ENCODE data around the gene SRRT. TPM values are rescaled to one million over a fixed set of nuclear protein-coding genes. Genes with fewer than 3 reads are reported as not detected.

SRRT gene
- total and polyA plus RNA-seq, 7 donors, result 31.8 to 106 (median 45.6) TPM

- WGBS, 2 donors, result 1 to 2% methylated on average over 71 of the region's 71 CpGs
- peak overlapping the region; percentile 85 to 92 (median 88) for H3K27ac ChIP-seq
- intact Hi-C loops (cut with DNase I), result loop anchor here (1.0 to 2.0 kb wide), 2 partner anchors 24 to 26 kb away; partner anchors contain the start of gene SLC12A9
- no peaks in the 10 kb centered on the region for H3K9me3 ChIP-seq
- peaks cover 22 to 25% (median 23%) of the 10 kb centered on the region in 4 donors for H3K36me3 ChIP-seq
- DNase-seq, result no peak
- H3K4me3 ChIP-seq, result peak overlapping the region; percentile 74 to 84 (median 80)
- TF ChIP-seq EP300 (IDR thresholded peaks at IDR 0.05), result no peak
- no peaks in the 10 kb centered on the region for H3K27me3 ChIP-seq
- peaks cover 0 to 34% (median 33%) of the 10 kb centered on the region in 4 donors for H3K4me1 ChIP-seq
Observed at GRCh38 chr7:100826514-100827329, 48.2 kb upstream of the SRRT start.

GRCh38 chr7:100827330-100828226, 47.3 kb upstream of the SRRT start, which contains the start of gene EPHB4:
EPHB4 (minus strand) TSS chr7:100827523; CDS start chr7:100827030, 493 bp downstream.
- Histone ChIP-seq H3K9me3 (no peaks in the 10 kb centered on the region), H3K27me3 (no peaks in the 10 kb centered on the region), H3K4me1 (peaks cover 0 to 34% (median 33%) of the 10 kb centered on the region in 4 donors), H3K27ac (peak within 1 kb of the TSS; percentile 85 to 92 (median 88)), H3K36me3 (peaks cover 14 to 16% (median 15%) of the 10 kb centered on the region in 4 donors), H3K4me3 (peak within 1 kb of the TSS; percentile 74 to 84 (median 80))
- DNase-seq, result peak; percentile 94
- intact Hi-C loops (cut with DNase I), result loop anchor here (2.0 kb wide), 1 partner anchor 25 kb away; no protein-coding TSS in a partner anchor
- WGBS, 2 donors, result 1% methylated on average over 80 of the region's 80 CpGs
- TF ChIP-seq, protein P1, sequence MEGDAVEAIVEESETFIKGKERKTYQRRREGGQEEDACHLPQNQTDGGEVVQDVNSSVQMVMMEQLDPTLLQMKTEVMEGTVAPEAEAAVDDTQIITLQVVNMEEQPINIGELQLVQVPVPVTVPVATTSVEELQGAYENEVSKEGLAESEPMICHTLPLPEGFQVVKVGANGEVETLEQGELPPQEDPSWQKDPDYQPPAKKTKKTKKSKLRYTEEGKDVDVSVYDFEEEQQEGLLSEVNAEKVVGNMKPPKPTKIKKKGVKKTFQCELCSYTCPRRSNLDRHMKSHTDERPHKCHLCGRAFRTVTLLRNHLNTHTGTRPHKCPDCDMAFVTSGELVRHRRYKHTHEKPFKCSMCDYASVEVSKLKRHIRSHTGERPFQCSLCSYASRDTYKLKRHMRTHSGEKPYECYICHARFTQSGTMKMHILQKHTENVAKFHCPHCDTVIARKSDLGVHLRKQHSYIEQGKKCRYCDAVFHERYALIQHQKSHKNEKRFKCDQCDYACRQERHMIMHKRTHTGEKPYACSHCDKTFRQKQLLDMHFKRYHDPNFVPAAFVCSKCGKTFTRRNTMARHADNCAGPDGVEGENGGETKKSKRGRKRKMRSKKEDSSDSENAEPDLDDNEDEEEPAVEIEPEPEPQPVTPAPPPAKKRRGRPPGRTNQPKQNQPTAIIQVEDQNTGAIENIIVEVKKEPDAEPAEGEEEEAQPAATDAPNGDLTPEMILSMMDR (IDR thresholded peaks at IDR 0.05), result no peak
- TF ChIP-seq POLR2AphosphoS5 (IDR thresholded peaks at IDR 0.05), result peak in 3 of 4 donors; percentile 12 to 40 (median 28)
- TF ChIP-seq EP300 (IDR thresholded peaks at IDR 0.05), result no peak
- TF ChIP-seq POLR2A (IDR thresholded peaks at IDR 0.05), result peak in 1 of 2 donors; percentile 20

- Histone ChIP-seq H3K9me3 (no peaks in the 10 kb centered on the region), H3K36me3 (no peaks in the 10 kb centered on the region), H3K4me1 (peaks cover 0 to 34% (median 27%) of the 10 kb centered on the region in 4 donors), H3K27me3 (no peaks in the 10 kb centered on the region), H3K4me3 (no peak overlapping the region), H3K27ac (peak overlapping the region; percentile 85 to 92 (median 88))
- no peak for DNase-seq
- whole genome bisulfite sequencing, 2 donors, result 27 to 51% methylated on average over 20 of the region's 20 CpGs
- TF ChIP-seq EP300 (IDR thresholded peaks at IDR 0.05) (no peak), POLR2AphosphoS5 (IDR thresholded peaks at IDR 0.05) (peak in 2 of 4 donors; percentile 28 to 55)
- TF ChIP-seq, protein P1 (IDR thresholded peaks at IDR 0.05), result no peak
- intact Hi-C loops (cut with DNase I), result no loop called here
Observed at GRCh38 chr7:100829150-100829716, 45.7 kb upstream of the SRRT start.

- Histone ChIP-seq H3K4me3 (no peak overlapping the region), H3K9me3 (no peaks in the 10 kb centered on the region), H3K27ac (no peak overlapping the region), H3K4me1 (peaks cover 0 to 22% (median 15%) of the 10 kb centered on the region in 4 donors), H3K27me3 (no peaks in the 10 kb centered on the region), H3K36me3 (no peaks in the 10 kb centered on the region)
- DNase-seq, result no peak
- no peak for TF ChIP-seq POLR2AphosphoS5 (IDR thresholded peaks at IDR 0.05)
- TF ChIP-seq, protein P1 (IDR thresholded peaks at IDR 0.05), result no peak
- TF ChIP-seq EP300 (IDR thresholded peaks at IDR 0.05), result no peak
- TF ChIP-seq POLR2A (IDR thresholded peaks at IDR 0.05), result no peak
- intact Hi-C loops (cut with DNase I), result no loop called here
- WGBS, 2 donors, result 77 to 82% methylated on average over 4 of the region's 4 CpGs
Observed at GRCh38 chr7:100830396-100830795, 44.5 kb upstream of the SRRT start.

Data from sigmoid colon (tissue), 7 donors.